ENCODE results near the gene PHF14. TPM values are rescaled to one million over a fixed set of nuclear protein-coding genes. Genes with fewer than 3 reads are reported as not detected.
"Not testable (repeated sequence)": the region's sequence is repeated elsewhere in the genome, so short reads cannot be mapped to it uniquely, and the experiment has no call there.

PHF14 gene
- total and polyA plus RNA-seq, 2 experiments from 2014 or later: 72.0 to 87.9 TPM

DNA sequence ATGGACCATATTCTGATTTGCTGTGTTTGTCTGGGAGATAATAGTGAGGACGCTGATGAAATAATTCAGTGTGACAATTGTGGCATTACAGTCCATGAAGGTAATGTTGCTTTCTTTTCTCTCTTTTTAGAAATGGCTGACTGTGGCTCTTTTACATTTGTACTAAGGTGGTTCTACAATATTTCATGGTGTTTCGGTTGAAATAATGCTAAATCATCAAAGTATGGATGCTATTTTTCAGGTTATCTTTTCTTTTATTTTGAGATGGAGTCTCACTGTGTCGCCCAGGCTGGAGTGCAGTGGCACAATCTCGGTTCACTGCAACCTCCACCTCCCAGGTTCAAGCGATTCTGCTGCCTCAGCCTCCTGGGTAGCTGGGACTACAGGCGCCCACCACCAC lies 17.1 kb downstream of the PHF14 start:
- not testable (repeated sequence) for H3K4me2 ChIP-seq; DNase-seq (ENCODE audit: low spot score); H3K9me2 ChIP-seq (ENCODE audit: insufficient read depth); H3F3A ChIP-seq (replicated peaks; ENCODE audit: low read depth); H3K4me1 Mint-ChIP-seq; H3K4me3 ChIP-seq; H3K27ac Mint-ChIP-seq; ATAC-seq; H3K4me1 ChIP-seq (ENCODE audit: insufficient read depth); H3K27me3 ChIP-seq (ENCODE audit: insufficient read depth); H3K27ac ChIP-seq (ENCODE audit: low read depth); H4K20me1 ChIP-seq (replicated peaks; ENCODE audit: insufficient read depth); H3K4me3 Mint-ChIP-seq; H2AFZ ChIP-seq; H3K27me3 Mint-ChIP-seq (ENCODE audit: insufficient read depth, low read depth, poor library complexity)
- peaks cover 23% of the 10 kb centered on the region for H3K9me3 Mint-ChIP-seq
- peaks cover 63% of the 10 kb centered on the region for H3K36me3 Mint-ChIP-seq (ENCODE audit: low read depth)
- Histone ChIP-seq H3K79me2 (replicated peaks; ENCODE audit: insufficient read depth) (peaks cover 38% of the 10 kb centered on the region), H3K36me3 (ENCODE audit: insufficient read depth) (peaks cover 18% of the 10 kb centered on the region)

DNA sequence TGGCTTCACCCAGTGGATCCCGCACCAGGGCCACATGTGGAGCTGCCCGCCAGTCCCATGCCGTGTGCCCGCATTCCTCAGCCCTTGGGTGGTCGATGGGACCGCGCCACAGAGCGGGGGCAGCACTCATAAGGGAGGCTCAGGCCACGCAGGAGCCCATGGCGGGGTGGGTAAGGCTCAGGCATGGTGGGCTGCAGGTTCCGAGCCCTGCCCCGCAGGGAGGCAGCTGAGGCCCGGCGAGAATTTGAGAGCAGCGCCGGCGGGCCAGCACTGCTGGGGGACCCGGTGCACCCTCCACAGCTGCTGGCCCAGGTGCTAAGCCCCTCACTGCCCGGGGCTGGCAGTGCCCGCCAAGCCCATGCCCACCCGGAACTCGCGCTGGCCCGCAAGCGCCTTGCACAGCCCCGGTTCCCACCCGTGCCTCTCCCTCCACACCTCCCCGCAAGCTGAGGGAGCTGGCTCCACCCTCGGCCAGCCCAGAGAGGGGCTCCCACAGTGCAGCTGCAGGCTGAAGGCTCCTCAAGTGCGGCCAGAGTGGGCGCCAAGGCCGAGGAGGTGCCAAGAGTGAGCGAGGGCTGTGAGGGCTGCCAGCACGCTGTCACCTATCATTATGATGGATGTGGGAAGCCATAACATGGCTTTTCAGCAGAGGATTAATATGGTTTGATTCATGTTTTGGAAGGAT lies 22.0 kb downstream of the PHF14 start:
- not testable (repeated sequence) for H3K4me1 ChIP-seq (ENCODE audit: insufficient read depth); H3K27ac ChIP-seq (ENCODE audit: low read depth); H3K4me2 ChIP-seq; H3K4me1 Mint-ChIP-seq; H3K9me2 ChIP-seq (ENCODE audit: insufficient read depth); H3K27me3 ChIP-seq (ENCODE audit: insufficient read depth); DNase-seq (ENCODE audit: low spot score); H3K4me3 Mint-ChIP-seq; H3F3A ChIP-seq (replicated peaks; ENCODE audit: low read depth); H3K27ac Mint-ChIP-seq; H4K20me1 ChIP-seq (replicated peaks; ENCODE audit: insufficient read depth); ATAC-seq; H2AFZ ChIP-seq; H3K27me3 Mint-ChIP-seq (ENCODE audit: insufficient read depth, low read depth, poor library complexity); H3K4me3 ChIP-seq
- peaks cover 73% of the 10 kb centered on the region for H3K36me3 Mint-ChIP-seq (ENCODE audit: low read depth)
- Histone ChIP-seq H3K79me2 (replicated peaks; ENCODE audit: insufficient read depth) (peaks cover 80% of the 10 kb centered on the region), H3K36me3 (ENCODE audit: insufficient read depth) (peaks cover 28% of the 10 kb centered on the region)
- H3K9me3 Mint-ChIP-seq: peaks cover 34% of the 10 kb centered on the region

DNA sequence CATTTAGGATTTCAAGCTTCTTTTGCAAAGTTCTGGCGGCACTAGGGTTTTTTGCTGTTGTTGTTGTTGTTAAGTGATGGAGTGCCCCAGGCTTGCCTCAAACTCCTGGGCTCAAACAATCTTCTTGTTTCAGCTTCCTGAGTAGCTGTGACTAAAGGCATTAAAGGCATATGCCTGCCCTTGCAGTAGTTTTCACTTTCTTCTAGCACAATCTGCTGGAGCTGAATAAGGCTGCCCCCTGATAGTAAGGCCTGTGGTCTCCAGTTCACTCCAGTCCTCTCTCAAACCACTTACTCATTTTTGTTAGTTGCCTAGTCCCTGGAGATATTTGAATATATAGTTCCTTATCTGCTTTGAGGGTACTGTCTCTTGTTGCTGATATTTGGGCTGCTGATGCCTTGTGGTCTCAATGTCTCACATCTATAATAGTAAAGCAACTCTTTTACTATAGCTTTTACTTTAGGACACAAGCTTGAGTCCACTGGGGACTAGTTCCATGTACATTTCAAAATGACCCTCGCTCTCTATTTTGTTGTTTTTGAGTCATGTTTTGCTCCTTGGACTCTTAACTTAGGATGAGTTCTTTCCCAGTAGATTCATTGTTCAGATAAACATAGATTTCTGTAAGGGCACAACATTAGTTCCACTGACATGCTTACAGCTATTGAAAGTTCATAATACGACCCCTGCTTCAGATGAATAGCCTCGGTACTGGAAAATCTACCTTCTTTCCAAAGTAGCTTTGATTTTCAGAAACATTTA lies 25.5 kb downstream of the PHF14 start:
- Histone ChIP-seq H3K79me2 (replicated peaks; ENCODE audit: insufficient read depth) (peaks cover 93% of the 10 kb centered on the region), H2AFZ (no peak overlapping the region), H3K4me1 (ENCODE audit: insufficient read depth) (no peaks in the 10 kb centered on the region), H3K4me2 (no peak overlapping the region), H3K36me3 (ENCODE audit: insufficient read depth) (peaks cover 13% of the 10 kb centered on the region), H3K9me2 (ENCODE audit: insufficient read depth) (no peaks in the 10 kb centered on the region), H3F3A (replicated peaks; ENCODE audit: low read depth) (no peaks in the 10 kb centered on the region), H4K20me1 (replicated peaks; ENCODE audit: insufficient read depth) (0 out of 2 replicates have a peak, but pooled peaks cover 7% of the 10 kb centered on the region), H3K27ac (ENCODE audit: low read depth) (0 out of 2 replicates have a peak overlapping the region, but pooled peaks have one; percentile 22), H3K4me3 (no peak overlapping the region), H3K27me3 (ENCODE audit: insufficient read depth) (no peaks in the 10 kb centered on the region)
- ATAC-seq: no peak
- TF ChIP-seq, protein P1, sequence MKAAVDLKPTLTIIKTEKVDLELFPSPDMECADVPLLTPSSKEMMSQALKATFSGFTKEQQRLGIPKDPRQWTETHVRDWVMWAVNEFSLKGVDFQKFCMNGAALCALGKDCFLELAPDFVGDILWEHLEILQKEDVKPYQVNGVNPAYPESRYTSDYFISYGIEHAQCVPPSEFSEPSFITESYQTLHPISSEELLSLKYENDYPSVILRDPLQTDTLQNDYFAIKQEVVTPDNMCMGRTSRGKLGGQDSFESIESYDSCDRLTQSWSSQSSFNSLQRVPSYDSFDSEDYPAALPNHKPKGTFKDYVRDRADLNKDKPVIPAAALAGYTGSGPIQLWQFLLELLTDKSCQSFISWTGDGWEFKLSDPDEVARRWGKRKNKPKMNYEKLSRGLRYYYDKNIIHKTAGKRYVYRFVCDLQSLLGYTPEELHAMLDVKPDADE (IDR thresholded peaks at IDR 0.05): no peak
- TF ChIP-seq ZNF331 (CRISPR knock-in tag; IDR thresholded peaks at IDR 0.05; ENCODE audit: low read depth) (no peak), POLR2AphosphoS5 (IDR thresholded peaks at IDR 0.05; ENCODE audit: low read depth) (no peak), CREB1 (CRISPR knock-in tag; IDR thresholded peaks at IDR 0.05; ENCODE audit: low read depth) (no peak)
- TF ChIP-seq, protein P2, sequence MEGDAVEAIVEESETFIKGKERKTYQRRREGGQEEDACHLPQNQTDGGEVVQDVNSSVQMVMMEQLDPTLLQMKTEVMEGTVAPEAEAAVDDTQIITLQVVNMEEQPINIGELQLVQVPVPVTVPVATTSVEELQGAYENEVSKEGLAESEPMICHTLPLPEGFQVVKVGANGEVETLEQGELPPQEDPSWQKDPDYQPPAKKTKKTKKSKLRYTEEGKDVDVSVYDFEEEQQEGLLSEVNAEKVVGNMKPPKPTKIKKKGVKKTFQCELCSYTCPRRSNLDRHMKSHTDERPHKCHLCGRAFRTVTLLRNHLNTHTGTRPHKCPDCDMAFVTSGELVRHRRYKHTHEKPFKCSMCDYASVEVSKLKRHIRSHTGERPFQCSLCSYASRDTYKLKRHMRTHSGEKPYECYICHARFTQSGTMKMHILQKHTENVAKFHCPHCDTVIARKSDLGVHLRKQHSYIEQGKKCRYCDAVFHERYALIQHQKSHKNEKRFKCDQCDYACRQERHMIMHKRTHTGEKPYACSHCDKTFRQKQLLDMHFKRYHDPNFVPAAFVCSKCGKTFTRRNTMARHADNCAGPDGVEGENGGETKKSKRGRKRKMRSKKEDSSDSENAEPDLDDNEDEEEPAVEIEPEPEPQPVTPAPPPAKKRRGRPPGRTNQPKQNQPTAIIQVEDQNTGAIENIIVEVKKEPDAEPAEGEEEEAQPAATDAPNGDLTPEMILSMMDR (conservative IDR thresholded peaks at IDR 0.05; ENCODE audit: low read depth in 2 of 2): no peak
- Mint-ChIP-seq H3K9me3 (peaks cover 24% of the 10 kb centered on the region), H3K36me3 (ENCODE audit: low read depth) (peaks cover 58% of the 10 kb centered on the region), H3K27ac (0 out of 2 replicates have a peak overlapping the region, but pooled peaks have one; percentile 3), H3K4me3 (no peak overlapping the region), H3K4me1 (no peaks in the 10 kb centered on the region; the same call in 2 of the 3 replicates), H3K27me3 (ENCODE audit: insufficient read depth, low read depth, poor library complexity) (no peaks in the 10 kb centered on the region)
- no peak for DNase-seq (ENCODE audit: low spot score)
